Right lobe of liver (tissue), 6 donors: Measurements from ENCODE around the gene GPS1. TPM values are rescaled to one million over a fixed set of nuclear protein-coding genes. Genes with fewer than 3 reads are reported as not detected.

Experiments
- ATAC-seq, 4 donors: fragments of 200-7000 bp; cut with Tn5 transposase; one replicate each; pipeline ENCODE4 v1.9.1; 2020; ENCODE audit warnings: mild to moderate bottlenecking in 4 of 4, moderate library complexity in 4 of 4
- DNase-seq, 3 donors: peaks; one replicate each; pipeline ENCODE4 v3.0.0-alpha.2; 2020
- H3K27ac ChIP-seq, 3 donors: fragments of 200-600 bp; one replicate each; pipeline ENCODE4 v1.8.0; 2022
- H3K27me3 ChIP-seq, 2 donors: fragments of 200-600 bp; one replicate each; pipeline ENCODE4 v1.8.0; 2022
- H3K36me3 ChIP-seq, 4 donors: fragments of 200-600 bp; sonication (generic) in 1 of 4; one replicate each; pipeline versions ENCODE4 v1.5.1 to v1.8.0; 2017 to 2022; ENCODE audit warnings: control low read depth in 1 of 4
- H3K4me1 ChIP-seq, 4 donors: fragments of 200-600 bp; sonication (generic) in 1 of 4; one replicate each; pipeline versions ENCODE4 v1.5.1 to v1.8.0; 2017 to 2022; ENCODE audit warnings: control low read depth in 1 of 4
- H3K4me3 ChIP-seq, 3 donors: fragments of 200-600 bp; one replicate each; pipeline ENCODE4 v1.8.0; 2022
- H3K9me3 ChIP-seq, 4 donors: fragments of 200-600 bp; sonication (generic) in 1 of 4; one replicate each; pipeline versions ENCODE4 v1.5.1 to v1.8.0; 2017 to 2022; ENCODE audit warnings: control low read depth in 1 of 4
- POLR2A ChIP-seq: fragments of 450-650 bp; IDR thresholded peaks from one replicate; pipeline ENCODE4 v1.6.1; 2017; ENCODE audit warnings: antibody characterized with exemption, mild to moderate bottlenecking
- WGBS: methylation state at CpG from one replicate; pipeline ENCODE4 v1.1.6; 2018; ENCODE audit warnings: low coverage, low lambda C conversion rate; ENCODE audit not compliant: insufficient coverage; ENCODE audit errors: missing lambda C conversion rate; 5-methylcytosine and 5-hydroxymethylcytosine counted together
- intact Hi-C, 2 donors: fragments of 100-400 bp; cut with DNase I; formaldehyde crosslinking; loops; one replicate each; pipeline versions ENCODE4 v1.11.2 to v1.14.1; 2022
- total RNA-seq, 6 experiments: library from RNA; depleted of rRNA in 2 of 6; stranded (reverse); fragments of >200 nt in 2 of 6; fragmentation: NEBNext Ultra II Directional in 3 of 6; extraction: Animal tissue kit (Norgen Biotek cat#: 25700) in 3 of 6; gene quantifications; one replicate each; pipeline versions ENCODE4 v1.1.0 to v1.2.4, GENCODE V29; 2016 to 2023
- TF ChIP-seq, protein P1 (sequence below), 4 donors: fragments of 200-600 bp in 3 of 4; fragments of 450-650 bp in 1 of 4; IDR thresholded peaks; one replicate each; pipeline versions ENCODE4 v1.5.1 to v1.8.0; 2016 to 2022; ENCODE audit warnings: antibody characterized with exemption in 4 of 4, mild to moderate bottlenecking in 2 of 4
- donor health status: DM: no; HTN: yes; CAD: no.
- donor health status: DM: no; HTN: no; CAD: no.
- donor health status: DM: no; HTN: no; CAD: no.
- donor health status: DM: no; HTN: yes; CAD: no.
- donor health status: DM: no; HTN: yes; CAD: no.

The GPS1 gene
- total RNA-seq, 6 experiments from 2014 or later = 46.5 to 93.5 (median 62.1) TPM

GRCh38 chr17:82048571-82048971, 3.1 kb upstream of the GPS1 start:
- Histone ChIP-seq H3K4me1 (peaks cover 0 to 22% (median 11%) of the 10 kb centered on the region in 4 donors), H3K27ac (no peak overlapping the region), H3K36me3 (peaks cover 0 to 3% (median under 1%) of the 10 kb centered on the region in 4 donors), H3K27me3 (no peaks in the 10 kb centered on the region), H3K4me3 (no peak overlapping the region), H3K9me3 (no peaks in the 10 kb centered on the region)
- DNase-seq (no peak), ATAC-seq (peak in 1 of 4 donors; percentile 2)
- intact Hi-C loops = no loop called here
- TF ChIP-seq, protein P1, sequence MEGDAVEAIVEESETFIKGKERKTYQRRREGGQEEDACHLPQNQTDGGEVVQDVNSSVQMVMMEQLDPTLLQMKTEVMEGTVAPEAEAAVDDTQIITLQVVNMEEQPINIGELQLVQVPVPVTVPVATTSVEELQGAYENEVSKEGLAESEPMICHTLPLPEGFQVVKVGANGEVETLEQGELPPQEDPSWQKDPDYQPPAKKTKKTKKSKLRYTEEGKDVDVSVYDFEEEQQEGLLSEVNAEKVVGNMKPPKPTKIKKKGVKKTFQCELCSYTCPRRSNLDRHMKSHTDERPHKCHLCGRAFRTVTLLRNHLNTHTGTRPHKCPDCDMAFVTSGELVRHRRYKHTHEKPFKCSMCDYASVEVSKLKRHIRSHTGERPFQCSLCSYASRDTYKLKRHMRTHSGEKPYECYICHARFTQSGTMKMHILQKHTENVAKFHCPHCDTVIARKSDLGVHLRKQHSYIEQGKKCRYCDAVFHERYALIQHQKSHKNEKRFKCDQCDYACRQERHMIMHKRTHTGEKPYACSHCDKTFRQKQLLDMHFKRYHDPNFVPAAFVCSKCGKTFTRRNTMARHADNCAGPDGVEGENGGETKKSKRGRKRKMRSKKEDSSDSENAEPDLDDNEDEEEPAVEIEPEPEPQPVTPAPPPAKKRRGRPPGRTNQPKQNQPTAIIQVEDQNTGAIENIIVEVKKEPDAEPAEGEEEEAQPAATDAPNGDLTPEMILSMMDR (IDR thresholded peaks at IDR 0.05) = no peak
- no peak for TF ChIP-seq POLR2A
- 33% methylated on average over 13 of the region's 20 CpGs for WGBS

GRCh38 chr17:82049106-82049505, 2.6 kb upstream of the GPS1 start:
- peak in 1 of 3 donors; percentile 12 for DNase-seq
- H3K4me1 ChIP-seq = peaks cover 0 to 23% (median 11%) of the 10 kb centered on the region in 4 donors
- ATAC-seq = no peak
- 76% methylated on average over 4 of the region's 8 CpGs for WGBS
- peaks cover 0 to 7% (median under 1%) of the 10 kb centered on the region in 4 donors for H3K36me3 ChIP-seq
- TF ChIP-seq, protein P1 (IDR thresholded peaks at IDR 0.05) = no peak
- TF ChIP-seq POLR2A = no peak
- no peaks in the 10 kb centered on the region for H3K27me3 ChIP-seq
- H3K27ac ChIP-seq = no peak overlapping the region
- intact Hi-C loops = no loop called here
- no peaks in the 10 kb centered on the region for H3K9me3 ChIP-seq
- H3K4me3 ChIP-seq = no peak overlapping the region

- Histone ChIP-seq H3K27me3 (no peaks in the 10 kb centered on the region), H3K36me3 (peaks cover 0 to 11% (median under 1%) of the 10 kb centered on the region in 4 donors), H3K9me3 (no peaks in the 10 kb centered on the region), H3K27ac (no peak overlapping the region), H3K4me3 (no peak overlapping the region), H3K4me1 (peaks cover 0 to 23% (median 11%) of the 10 kb centered on the region in 4 donors)
- ATAC-seq (no peak), DNase-seq (peak in 2 of 3 donors; percentile 16 to 50)
- no CpG with 5 or more reads among the region's 16 CpGs for WGBS
- intact Hi-C loops = no loop called here
- TF ChIP-seq, protein P1 (IDR thresholded peaks at IDR 0.05) = no peak
- no peak for TF ChIP-seq POLR2A
Observed at GRCh38 chr17:82049521-82049971, 2.2 kb upstream of the GPS1 start.

GRCh38 chr17:82050152-82050760, 1.4 kb upstream of the GPS1 start:
- peaks cover 0 to 23% (median 11%) of the 10 kb centered on the region in 4 donors for H3K4me1 ChIP-seq
- peak overlapping the region in 2 of 3 donors; percentile 44 to 76 for H3K27ac ChIP-seq
- peaks cover 0 to 17% (median under 1%) of the 10 kb centered on the region in 4 donors for H3K36me3 ChIP-seq
- TF ChIP-seq, protein P1 (IDR thresholded peaks at IDR 0.05) = no peak
- intact Hi-C loops = no loop called here
- H3K9me3 ChIP-seq = no peaks in the 10 kb centered on the region
- ATAC-seq = no peak
- WGBS = 87% methylated on average over 4 of the region's 28 CpGs
- peak in 1 of 3 donors; percentile 54 for DNase-seq
- H3K4me3 ChIP-seq = peak overlapping the region; percentile 62 to 79 (median 66)
- no peaks in the 10 kb centered on the region for H3K27me3 ChIP-seq
